ENCODE results near the gene FBXL17. TPM values are rescaled to one million over a fixed set of nuclear protein-coding genes. Genes with fewer than 3 reads are reported as not detected.

The FBXL17 gene
- total and polyA plus RNA-seq, 12 donors, result 5.9 to 47.4 (median 41.1) TPM

DNA sequence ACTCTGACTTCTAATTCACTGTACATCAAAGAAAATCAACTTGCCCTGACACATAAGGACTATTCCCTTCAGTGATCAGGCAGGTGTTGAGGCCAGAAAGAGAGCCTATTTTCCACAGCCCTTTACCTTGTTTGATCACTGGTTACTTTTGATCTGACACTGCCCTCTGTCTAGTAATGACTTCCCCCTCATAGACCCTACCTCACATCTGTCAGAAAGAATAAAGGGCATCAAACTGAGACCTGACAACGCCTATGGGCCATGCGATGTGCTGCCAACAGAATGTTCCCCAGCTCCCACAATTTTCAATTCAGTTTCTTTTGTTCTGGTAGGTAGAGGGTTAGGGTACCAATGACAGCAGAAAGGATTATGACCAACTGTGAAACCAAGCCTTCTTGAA, 47.7 kb downstream of the FBXL17 start:
- no peak overlapping the region for H3K4me3 ChIP-seq
- peaks cover 0 to 5% (median 0%) of the 10 kb centered on the region in 9 donors for H3K4me1 ChIP-seq
- ATAC-seq (no peak), DNase-seq (no peak)
- TF ChIP-seq CTCF (IDR thresholded peaks at IDR 0.05), result no peak
- no peaks in the 10 kb centered on the region for H3K9me3 ChIP-seq
- H3K27ac ChIP-seq, result no peak overlapping the region
- H3K36me3 ChIP-seq, result peaks cover 0 to 5% (median 0%) of the 10 kb centered on the region in 9 donors
- H3K27me3 ChIP-seq, result no peaks in the 10 kb centered on the region
- intact Hi-C loops (cut with DNase I), result no loop called here
- WGBS, 2 donors, result 96 to 97% methylated on average over 2 of the region's 2 CpGs

DNA sequence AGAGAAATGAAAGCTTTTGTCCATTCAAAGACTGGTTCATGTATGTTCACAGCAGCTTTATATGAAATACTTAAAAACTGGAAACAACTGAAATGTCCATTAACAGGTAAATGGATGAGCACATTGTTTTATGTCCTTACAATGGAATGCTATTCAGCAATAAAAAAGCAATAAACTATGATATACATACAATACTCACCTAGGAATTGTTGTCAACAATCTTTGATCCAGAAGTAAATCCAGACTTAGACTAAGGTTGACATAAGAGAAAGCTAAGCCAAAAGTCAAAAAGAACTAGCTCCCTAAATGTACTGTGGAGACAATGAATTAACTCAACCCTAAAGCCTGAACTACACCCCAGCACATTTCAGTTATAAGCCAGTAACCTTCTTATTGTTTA, 54.9 kb downstream of the FBXL17 start:
- Histone ChIP-seq H3K27me3 (no peaks in the 10 kb centered on the region), H3K4me1 (no peaks in the 10 kb centered on the region), H3K9me3 (no peaks in the 10 kb centered on the region), H3K4me3 (no peak overlapping the region), H3K36me3 (peaks cover 0 to 6% (median 0%) of the 10 kb centered on the region in 9 donors), H3K27ac (no peak overlapping the region)
- no peak for TF ChIP-seq CTCF (IDR thresholded peaks at IDR 0.05)
- DNase-seq (no peak), ATAC-seq (no peak)
- intact Hi-C loops (cut with DNase I), result no loop called here

GRCh38 chr5:108324886-108325285, 57.0 kb downstream of the FBXL17 start:
- Histone ChIP-seq H3K9me3 (no peaks in the 10 kb centered on the region), H3K4me1 (peaks cover 0 to 7% (median 0%) of the 10 kb centered on the region in 9 donors), H3K4me3 (no peak overlapping the region), H3K27ac (no peak overlapping the region), H3K27me3 (no peaks in the 10 kb centered on the region), H3K36me3 (peaks cover 0 to 6% (median 0%) of the 10 kb centered on the region in 9 donors)
- intact Hi-C loops (cut with DNase I), result no loop called here
- TF ChIP-seq CTCF (IDR thresholded peaks at IDR 0.05), result no peak
- no peak for DNase-seq
- WGBS, 2 donors, result 99 to 100% methylated on average over 4 of the region's 4 CpGs
- no peak for ATAC-seq

DNA sequence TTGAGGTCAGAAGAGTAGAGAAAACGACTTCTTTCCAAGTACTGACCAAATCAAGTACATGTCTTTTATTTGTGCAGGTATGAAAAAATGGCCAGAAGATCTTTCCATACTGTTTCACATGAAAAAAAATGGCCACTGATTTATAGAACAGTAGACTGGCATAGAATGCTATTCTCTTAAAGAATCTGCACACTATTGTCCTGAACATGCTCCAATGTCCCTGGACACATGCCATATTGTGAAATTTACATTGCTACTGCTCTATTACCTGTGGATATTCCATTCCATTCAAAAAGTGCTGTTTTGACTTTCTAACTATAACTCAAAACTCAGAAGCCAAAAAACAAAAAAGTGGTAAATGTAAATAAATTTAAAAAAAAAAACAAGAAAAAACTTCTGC, 60.6 kb downstream of the FBXL17 start:
- intact Hi-C loops (cut with DNase I), result no loop called here
- no peak for TF ChIP-seq CTCF (IDR thresholded peaks at IDR 0.05)

More for the DNA sequence above, 60.6 kb downstream of the FBXL17 start:
- H3K9me3 ChIP-seq, result no peaks in the 10 kb centered on the region
- no peak overlapping the region for H3K4me3 ChIP-seq
- H3K36me3 ChIP-seq, result no peaks in the 10 kb centered on the region
- ATAC-seq, result no peak
- 92 to 95% methylated on average over 1 of the region's 1 CpG for WGBS, 2 donors
- DNase-seq, result no peak
- H3K27ac ChIP-seq, result no peak overlapping the region
- H3K27me3 ChIP-seq, result no peaks in the 10 kb centered on the region
- H3K4me1 ChIP-seq, result peaks cover 0 to 7% (median 0%) of the 10 kb centered on the region in 9 donors

All from heart right ventricle (tissue), 16 donors.